IMR-90 (cell line): ENCODE data around the gene PAFAH1B2. TPM values are rescaled to one million over a fixed set of nuclear protein-coding genes. Genes with fewer than 3 reads are reported as not detected.

Experiments used
- ATAC-seq: fragments of 200-7000 bp; cut with Tn5 transposase; 2 replicates; pipeline ENCODE4 v1.9.1; 2020; ENCODE audit warnings: low read depth, mild to moderate bottlenecking, moderate library complexity
- BruUV-seq: library from RNA; stranded (reverse); fragments of 400-500 nt; replicated peaks from 2 replicates; lab custom pipeline; 2021; lab: Mats Ljungman, UMichigan
- CTCF ChIA-PET: fragments of 300-600 bp; formaldehyde crosslinking; extraction: SDS; loops from one replicate; lab custom pipeline; 2021; ENCODE audit warnings: antibody characterized with exemption; lab: Yijun Ruan, JAX
- POLR2A ChIA-PET: fragments of 300-600 bp; sonication (Branson Sonifier 250); formaldehyde crosslinking; loops from one replicate; lab custom pipeline; 2022; ENCODE audit warnings: antibody characterized with exemption; ENCODE audit not compliant: unreplicated experiment; lab: Charles Lee
- DNase-seq: peaks from one replicate; pipeline ENCODE4 v3.0.0; 2013
- H2AFZ ChIP-seq: replicated peaks from 2 replicates; pipeline ENCODE3; 2013; ENCODE audit warnings: low read length, mild to moderate bottlenecking; ENCODE audit not compliant: poor library complexity
- H2AK5ac ChIP-seq: 2 replicates; pipeline ENCODE4 v1.6.1; 2013; ENCODE audit warnings: low read depth, low read length, inconsistent platforms
- H2AK9ac ChIP-seq: replicated peaks from 2 replicates; pipeline ENCODE3; 2013; ENCODE audit warnings: mild to moderate bottlenecking, low read depth, low read length, moderate library complexity; ENCODE audit not compliant: poor library complexity
- H2BK120ac ChIP-seq: 2 replicates; pipeline ENCODE4 v1.6.1; 2013; ENCODE audit warnings: low read depth, low read length, inconsistent platforms
- H2BK15ac ChIP-seq: 3 replicates; pipeline ENCODE4 v1.6.1; 2013; ENCODE audit warnings: low read depth, low read length, inconsistent platforms
- H2BK20ac ChIP-seq: 2 replicates; pipeline ENCODE4 v1.6.1; 2013; ENCODE audit warnings: low read depth, mild to moderate bottlenecking, inconsistent platforms, low read length, moderate library complexity
- H2BK5ac ChIP-seq: 2 replicates; pipeline ENCODE4 v1.6.1; 2013; ENCODE audit warnings: mild to moderate bottlenecking, low read depth, low read length, inconsistent platforms; ENCODE audit not compliant: poor library complexity, severe bottlenecking
- H3K14ac ChIP-seq: replicated peaks from 2 replicates; pipeline ENCODE4 v1.6.1; 2013; ENCODE audit warnings: low read depth, low read length, inconsistent platforms
- H3K18ac ChIP-seq: 2 replicates; pipeline ENCODE4 v1.6.1; 2013; ENCODE audit warnings: low read depth, low read length, control low read depth
- H3K23ac ChIP-seq: 2 replicates; pipeline ENCODE4 v1.6.1; 2013; ENCODE audit warnings: low read depth, low read length, inconsistent platforms
- H3K27ac ChIP-seq: 2 replicates; pipeline ENCODE4 v1.5.1; 2013; ENCODE audit warnings: mild to moderate bottlenecking, control low read depth, low read length; ENCODE audit not compliant: insufficient read depth
- H3K27me3 ChIP-seq: 2 replicates; pipeline ENCODE4 v1.6.1; 2013; ENCODE audit warnings: low read length; ENCODE audit not compliant: control insufficient read depth, insufficient read depth
- H3K36me3 ChIP-seq: 2 replicates; pipeline ENCODE4 v1.6.1; 2013; ENCODE audit warnings: low read length, mixed read lengths; ENCODE audit not compliant: control insufficient read depth, insufficient read depth
- H3K4ac ChIP-seq: 2 replicates; pipeline ENCODE4 v1.6.1; 2013; ENCODE audit warnings: low read depth, low read length, inconsistent platforms
- H3K4me1 ChIP-seq: 2 replicates; pipeline ENCODE4 v1.6.1; 2013; ENCODE audit warnings: low read length, mixed read lengths; ENCODE audit not compliant: control insufficient read depth, insufficient read depth
- H3K4me2 ChIP-seq: 2 replicates; pipeline ENCODE4 v1.6.1; 2013; ENCODE audit warnings: low read depth, mild to moderate bottlenecking, control low read depth, low read length, moderate library complexity
- H3K4me3 ChIP-seq: 2 replicates; pipeline ENCODE4 v1.5.1; 2013; ENCODE audit warnings: low read depth, mild to moderate bottlenecking, control low read depth, low read length, moderate library complexity; ENCODE audit not compliant: insufficient read depth
- H3K56ac ChIP-seq: 2 replicates; pipeline ENCODE4 v1.6.1; 2013; ENCODE audit warnings: low read length, inconsistent platforms; ENCODE audit not compliant: insufficient read depth; ENCODE audit errors: extremely low read depth
- H3K79me1 ChIP-seq, 2 experiments: 2 replicates each; pipeline ENCODE4 v1.6.1; 2013; ENCODE audit warnings: low read length in 2 of 2, inconsistent platforms in 1 of 2, low read depth in 1 of 2
- H3K9ac ChIP-seq: 2 replicates; pipeline ENCODE4 v1.6.1; 2013; ENCODE audit warnings: low read depth, low read length, control low read depth
- H3K9me1 ChIP-seq: 2 replicates; pipeline ENCODE4 v1.6.1; 2013; ENCODE audit warnings: low read length, inconsistent platforms; ENCODE audit not compliant: insufficient read depth
- H3K9me3 ChIP-seq: 2 replicates; pipeline ENCODE4 v1.6.1; 2013; ENCODE audit warnings: low read length; ENCODE audit not compliant: control insufficient read depth, insufficient read depth
- H4K20me1 ChIP-seq: 2 replicates; pipeline ENCODE4 v1.6.1; 2013; ENCODE audit warnings: low read length, inconsistent platforms; ENCODE audit not compliant: insufficient read depth
- H4K5ac ChIP-seq: 2 replicates; pipeline ENCODE4 v1.6.1; 2013; ENCODE audit warnings: mild to moderate bottlenecking, low read depth, low read length, control low read depth
- H4K8ac ChIP-seq, 2 experiments: 2 replicates each; pipeline ENCODE4 v1.6.1; 2013; ENCODE audit warnings: low read depth in 2 of 2, low read length in 2 of 2, control low read depth in 1 of 2, inconsistent platforms in 1 of 2
- H4K91ac ChIP-seq: 2 replicates; pipeline ENCODE4 v1.6.1; 2013; ENCODE audit warnings: low read depth, low read length, inconsistent platforms; ENCODE audit not compliant: insufficient read depth
- BHLHE40 ChIP-seq: fragments of 150-350 bp; IDR thresholded peaks from 2 replicates; pipeline ENCODE4 v1.6.1; 2016; ENCODE audit warnings: mild to moderate bottlenecking, low read depth, low read length
- CEBPB ChIP-seq: IDR thresholded peaks from 2 replicates; pipeline ENCODE4 v1.6.1; 2012; ENCODE audit warnings: low read depth, low read length, improper control_type of control experiment
- CHD1 ChIP-seq: IDR thresholded peaks from 2 replicates; pipeline ENCODE4 v1.6.1; 2012; ENCODE audit warnings: low read depth, low read length, improper control_type of control experiment
- CTCF ChIP-seq: conservative IDR thresholded peaks from 2 replicates; pipeline ENCODE4 v1.5.1; 2012; ENCODE audit warnings: mild to moderate bottlenecking, low read depth, low read length, improper control_type of control experiment
- FOS ChIP-seq: fragments of 150-350 bp; IDR thresholded peaks from 2 replicates; pipeline ENCODE4 v1.6.1; 2016; ENCODE audit warnings: low read depth, low read length
- MAFK ChIP-seq: IDR thresholded peaks from 2 replicates; pipeline ENCODE4 v1.6.1; 2012; ENCODE audit warnings: low read depth, low read length, improper control_type of control experiment
- MAZ ChIP-seq: IDR thresholded peaks from 2 replicates; pipeline ENCODE4 v1.6.1; 2012; ENCODE audit warnings: low read depth, mild to moderate bottlenecking, low read length, improper control_type of control experiment, moderate library complexity, borderline replicate concordance
- NFE2L2 ChIP-seq: fragments of 150-350 bp; IDR thresholded peaks from 2 replicates; pipeline ENCODE4 v1.6.1; 2016; ENCODE audit warnings: low read depth, mild to moderate bottlenecking, low read length
- POLR2A ChIP-seq: IDR thresholded peaks from 2 replicates; pipeline ENCODE4 v1.6.1; 2012; ENCODE audit warnings: mild to moderate bottlenecking, low read depth, low read length
- RAD21 ChIP-seq: IDR thresholded peaks from 2 replicates; pipeline ENCODE4 v1.6.1; 2012; ENCODE audit warnings: low read length, improper control_type of control experiment
- RCOR1 ChIP-seq: IDR thresholded peaks from 2 replicates; pipeline ENCODE4 v1.6.1; 2012; ENCODE audit warnings: mild to moderate bottlenecking, low read length, improper control_type of control experiment; ENCODE audit not compliant: insufficient replicate concordance
- SMC3 ChIP-seq: fragments of 150-350 bp; IDR thresholded peaks from 2 replicates; pipeline ENCODE4 v1.6.1; 2016; ENCODE audit warnings: low read depth, mild to moderate bottlenecking, antibody characterized with exemption, low read length, moderate library complexity
- USF2 ChIP-seq: fragments of 150-350 bp; IDR thresholded peaks from 2 replicates; pipeline ENCODE4 v1.6.1; 2017; ENCODE audit warnings: mild to moderate bottlenecking, antibody characterized with exemption, low read length, low read depth
- WGBS, 2 experiments: methylation state at CpG; one replicate each; pipeline versions ENCODE4 v1.1.5 to v1.1.7; 2013; ENCODE audit warnings: missing lambda C conversion rate in 2 of 2; ENCODE audit not compliant: insufficient read length in 1 of 2; ENCODE audit errors: extremely low coverage in 2 of 2; 5-methylcytosine and 5-hydroxymethylcytosine counted together
- dilution Hi-C: fragments of 300-500 bp; cut with HindIII; formaldehyde crosslinking; loops from one replicate; pipeline ENCODE4 v1.14.3; 2018; ENCODE audit warnings: low sequenced_read_pairs; ENCODE audit not compliant: unreplicated experiment
- in situ Hi-C: fragments of 300-500 bp; cut with MboI; formaldehyde crosslinking; loops from 3 replicates; pipeline ENCODE4 v1.14.3; 2019; ENCODE audit warnings: low sequenced_read_pairs, inconsistent platforms, mixed read lengths
- intact Hi-C: fragments of 100-400 bp; cut with micrococcal nuclease; formaldehyde crosslinking; loops from 2 replicates; pipeline ENCODE4 v1.10.0; 2022
- polyA plus RNA-seq, 3 experiments: library from polyadenylated mRNA; depleted of rRNA; stranded (reverse); fragments of >200 nt; gene quantifications; 2 replicates each; pipeline ENCODE4 v1.2.3, GENCODE V29; 2012; ENCODE audit warnings: low replicate concordance in 1 of 3
- total RNA-seq: library from RNA; depleted of rRNA; stranded (reverse); fragments of >200 nt; gene quantifications from 2 replicates; pipeline ENCODE4 v1.2.3, GENCODE V29; 2012

PAFAH1B2 gene
- total and polyA plus RNA-seq, 2 of the 4 experiments (the other 2 are of a cell fraction) = 29.8 to 280 TPM

GRCh38 chr11:117189941-117190544 lies 46.0 kb downstream of the PAFAH1B2 start:
- no peak overlapping the region for H2AK9ac ChIP-seq
- H4K5ac ChIP-seq = no peak overlapping the region
- no peak overlapping the region for H2BK15ac ChIP-seq
- dilution Hi-C loops = no loop called here
- no peaks in the 10 kb centered on the region for H3K9me3 ChIP-seq
- ATAC-seq (no peak), DNase-seq (no peak)
- H4K20me1 ChIP-seq = no peaks in the 10 kb centered on the region
- ChIA-PET POLR2A (no interaction called here), CTCF (no interaction called here)
- in situ Hi-C loops = no loop called here
- H4K8ac ChIP-seq = no peak overlapping the region
- H3K4ac ChIP-seq = no peak overlapping the region
- no peak overlapping the region for H3K9ac ChIP-seq
- no peak overlapping the region for H3K18ac ChIP-seq
- H3K79me1 ChIP-seq = no peaks in the 10 kb centered on the region
- no peak overlapping the region for H3K4me2 ChIP-seq
- no peak overlapping the region for H2BK5ac ChIP-seq
- no peaks in the 10 kb centered on the region for H3K27me3 ChIP-seq
- no peak overlapping the region for H3K23ac ChIP-seq
- no TSS peak for BruUV-seq
- no peak overlapping the region for H2BK20ac ChIP-seq
- no peak overlapping the region for H2AFZ ChIP-seq
- H3K56ac ChIP-seq = no peak overlapping the region
- intact Hi-C loops = no loop called here
- H2BK120ac ChIP-seq = no peak overlapping the region
- H4K91ac ChIP-seq = no peak overlapping the region
- 0 out of 2 replicates have a peak, but pooled peaks cover 4% of the 10 kb centered on the region for H3K9me1 ChIP-seq
- 93% methylated on average over 4 of the region's 8 CpGs; no CpG with 5 or more reads in 1 of the 2 experiments for whole genome bisulfite sequencing, 2 experiments
- peaks cover 70% of the 10 kb centered on the region for H3K36me3 ChIP-seq
- TF ChIP-seq SMC3 (no peak), RAD21 (no peak), RCOR1 (no peak), CEBPB (no peak), CTCF (no peak), CHD1 (no peak), MAFK (no peak), FOS (no peak), MAZ (no peak), NFE2L2 (no peak), USF2 (no peak), BHLHE40 (no peak), POLR2A (no peak)
- no peaks in the 10 kb centered on the region for H3K4me1 ChIP-seq
- H3K4me3 ChIP-seq = no peak overlapping the region
- H3K14ac ChIP-seq = no peak overlapping the region
- H3K27ac ChIP-seq = no peak overlapping the region
- H2AK5ac ChIP-seq = no peak overlapping the region
